ELF-1 (cell line): ENCODE results near the gene PDCD10.

ENCODE experiments used
- DNase-seq: peaks from one replicate; pipeline ENCODE4 v3.0.0-alpha.2; 2016; ENCODE audit warnings: low read depth, low spot score

PDCD10 gene

DNA sequence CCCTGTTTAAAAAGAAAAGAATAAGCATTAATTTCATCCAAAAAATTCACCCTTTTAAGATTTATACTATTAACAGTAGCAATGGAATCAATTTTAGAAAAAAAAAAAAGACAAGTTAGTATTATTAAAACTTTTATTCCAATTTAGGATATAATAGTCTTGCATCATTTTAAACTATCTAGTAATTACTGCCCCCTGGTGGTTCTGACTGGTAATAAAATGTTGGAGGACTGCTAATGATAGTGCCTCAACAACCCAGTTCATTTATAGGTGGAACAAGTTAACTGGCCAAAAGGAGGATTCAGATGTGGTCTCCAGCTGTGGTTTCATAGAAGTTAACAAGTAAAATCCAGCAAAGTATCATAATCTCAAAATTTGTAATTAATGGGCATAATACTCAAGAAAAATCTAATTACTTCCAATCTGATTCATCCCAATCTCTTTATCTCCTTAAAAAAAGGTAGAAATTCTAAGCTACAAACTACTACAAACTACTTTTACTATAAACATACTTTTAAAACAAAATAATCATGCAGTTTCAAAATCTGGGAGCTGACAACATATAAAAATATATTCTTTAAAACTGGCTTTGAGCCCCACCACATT lies 50.2 kb downstream of the PDCD10 start:
- no peak for DNase-seq

DNA sequence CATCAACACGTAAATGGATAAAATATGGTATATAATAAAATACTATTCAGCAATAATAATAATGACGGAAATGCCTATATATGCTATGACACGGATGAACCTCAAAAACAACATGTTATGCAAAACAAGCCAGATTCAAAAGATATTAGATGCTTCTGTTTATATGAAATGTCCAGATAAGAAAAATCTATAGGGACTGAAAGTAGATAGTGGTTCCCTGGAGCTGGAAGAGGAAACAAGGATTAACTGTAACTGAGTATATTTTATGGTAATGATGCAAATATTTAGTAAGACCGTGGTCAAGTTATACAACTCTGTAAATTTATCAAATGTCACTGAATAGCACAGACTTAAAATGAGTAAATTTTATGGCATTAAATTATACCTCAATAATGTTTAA lies 55.2 kb downstream of the PDCD10 start:
- DNase-seq = no peak

- no peak for DNase-seq
Measured at GRCh38 chr3:167675848-167676247, 58.8 kb downstream of the PDCD10 start.

- no peak for DNase-seq
Measured at GRCh38 chr3:167673221-167673620, 61.5 kb downstream of the PDCD10 start.

DNA sequence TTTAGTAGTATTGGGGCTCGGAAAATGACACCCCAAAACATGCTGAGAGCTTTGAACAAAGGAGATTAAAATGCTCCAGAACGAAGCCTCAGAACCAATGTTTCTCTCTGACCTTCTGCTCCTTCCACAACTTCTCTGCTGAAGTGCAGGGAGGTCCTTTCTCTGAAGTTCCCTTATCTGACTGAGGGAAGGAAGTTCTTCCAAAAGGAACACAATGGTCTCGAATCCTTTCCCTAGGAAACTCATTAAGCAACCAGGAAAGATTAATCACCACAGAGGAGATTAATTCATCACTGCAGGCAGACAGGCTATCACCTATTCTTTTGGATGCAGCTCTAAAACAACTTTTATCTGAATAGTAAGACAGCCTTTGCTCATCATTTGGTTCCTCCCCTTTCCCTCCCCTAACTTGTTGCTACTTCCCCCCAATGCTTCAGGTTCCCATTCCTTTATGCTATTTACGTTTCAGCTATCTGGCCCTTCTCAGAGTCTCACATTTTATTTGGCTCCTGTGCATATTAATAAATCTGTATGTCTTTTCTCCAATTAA lies 62.7 kb downstream of the PDCD10 start:
- DNase-seq = no peak

GRCh38 chr3:167669699-167670098 lies 65.0 kb downstream of the PDCD10 start:
- no peak for DNase-seq

DNA sequence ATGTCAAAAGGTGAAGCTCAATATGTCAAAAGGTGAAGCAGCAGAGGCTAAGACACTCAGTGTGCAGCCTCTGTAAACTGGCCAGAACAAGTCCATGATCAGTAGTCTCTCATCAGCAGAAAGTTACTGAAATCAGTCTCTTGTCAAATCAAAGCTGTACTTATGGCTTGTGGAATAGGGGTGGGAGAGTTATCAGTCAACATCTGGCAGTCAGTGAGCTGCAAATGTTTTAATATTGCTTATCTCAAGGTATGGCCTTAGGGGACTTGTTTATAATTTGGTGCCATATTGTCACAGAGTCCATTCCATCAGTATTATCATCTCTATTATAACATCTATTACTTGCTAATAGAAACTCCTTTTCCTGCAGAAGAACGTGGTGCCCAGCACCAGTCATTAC lies 66.0 kb downstream of the PDCD10 start:
- DNase-seq = no peak

- DNase-seq = no peak
Measured at GRCh38 chr3:167666563-167666962, 68.1 kb downstream of the PDCD10 start.

- no peak for DNase-seq
Measured at GRCh38 chr3:167662919-167663400, 71.7 kb downstream of the PDCD10 start.

GRCh38 chr3:167657684-167658225 lies 76.9 kb downstream of the PDCD10 start:
- no peak for DNase-seq

DNA sequence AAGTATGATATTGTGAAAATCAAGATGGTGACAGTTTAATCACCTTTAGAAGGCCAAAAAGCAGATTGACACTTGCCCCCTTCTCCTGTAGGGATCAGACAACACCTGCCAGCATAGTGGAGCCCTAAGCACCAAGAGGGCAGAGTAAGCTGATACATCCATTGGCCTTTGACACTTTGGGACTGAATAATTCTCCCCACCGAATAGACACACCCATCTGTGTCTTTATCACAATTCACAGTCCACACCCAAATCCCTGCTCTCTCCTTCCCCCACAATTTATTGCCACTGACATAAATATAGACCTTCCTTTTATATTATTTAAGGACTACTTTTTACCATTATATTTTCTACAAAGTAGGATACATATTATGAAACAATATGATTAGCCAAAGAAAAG lies 77.9 kb downstream of the PDCD10 start:
- no peak for DNase-seq

DNA sequence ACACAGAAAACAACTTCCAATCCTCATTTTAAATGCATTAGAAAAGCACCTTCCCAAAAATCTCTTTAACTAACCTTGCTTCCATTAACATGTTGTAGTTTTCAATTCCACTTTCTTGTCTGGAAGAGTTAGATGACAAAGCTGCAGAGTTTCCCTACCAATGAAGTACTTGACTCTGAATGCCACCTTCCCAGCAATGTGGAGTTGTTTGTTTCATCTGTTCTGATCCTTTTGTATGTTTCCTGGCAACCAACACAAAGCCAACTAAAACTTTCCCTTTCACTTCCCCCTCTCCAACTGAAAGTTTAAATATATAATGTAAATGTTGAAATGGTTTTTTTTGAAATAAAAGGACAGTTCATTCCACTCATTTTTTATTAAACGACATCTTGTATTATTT lies 80.9 kb downstream of the PDCD10 start, which contains the start of gene WDR49:
Gene WDR49 (minus strand): TSS at position 183 of the 400 bp plus-strand sequence. CDS start 517 bp downstream, outside the sequence.
- peak; percentile 10 for DNase-seq

GRCh38 chr3:167653155-167653554 lies 81.5 kb downstream of the PDCD10 start:
- no peak for DNase-seq

DNA sequence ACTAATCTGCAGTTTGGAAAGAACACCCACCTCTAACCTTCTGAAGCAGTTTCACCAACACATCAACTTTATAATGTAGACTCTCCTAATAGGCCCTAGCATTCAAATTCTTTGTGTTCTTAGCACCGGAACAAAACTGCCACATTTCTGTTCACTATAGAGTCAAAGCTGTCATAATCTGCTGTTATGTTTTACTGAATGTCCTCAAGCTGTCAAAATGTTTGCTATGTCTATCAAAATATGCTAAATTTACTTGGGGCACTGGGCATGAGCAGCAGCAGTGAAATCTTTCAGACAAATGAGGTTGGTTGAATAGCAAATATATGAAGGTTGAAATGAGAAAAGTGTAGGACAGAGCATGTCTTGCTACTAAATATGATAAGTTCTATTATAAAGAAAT lies 82.9 kb downstream of the PDCD10 start:
- DNase-seq = no peak

DNA sequence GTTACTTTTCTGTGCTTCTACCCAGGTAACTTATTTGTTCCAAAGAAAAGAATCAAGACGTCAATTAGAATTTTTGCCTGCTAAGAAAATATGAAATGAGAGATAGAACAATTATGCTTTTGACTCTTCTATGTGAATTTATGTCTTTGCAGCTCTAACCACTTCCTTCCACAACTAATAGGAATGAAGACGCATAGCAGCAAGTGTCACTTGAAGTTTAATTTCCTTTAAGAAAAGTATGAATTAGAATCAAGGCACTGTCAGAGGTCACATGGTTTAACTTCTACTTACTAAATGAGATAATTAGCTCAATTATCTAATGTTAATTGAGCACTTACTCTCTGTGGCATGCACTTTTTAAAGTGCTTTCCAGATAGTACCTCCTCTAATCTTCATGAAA lies 84.2 kb downstream of the PDCD10 start:
- DNase-seq = no peak

- DNase-seq = no peak
Measured at GRCh38 chr3:167649746-167650145, 84.9 kb downstream of the PDCD10 start.

GRCh38 chr3:167644611-167645010 lies 90.1 kb downstream of the PDCD10 start:
- DNase-seq = no peak
